Gastrocnemius medialis (tissue), 4 donors: Measurements from ENCODE around the gene NOTCH4.

Experiments
- POLR2A ChIP-seq, 2 donors: fragments of 450-650 bp; IDR thresholded peaks; one replicate each; pipeline ENCODE4 v1.6.1; 2017; ENCODE audit warnings: antibody characterized with exemption in 2 of 2, mild to moderate bottlenecking in 2 of 2, moderate library complexity in 2 of 2
- TF ChIP-seq, protein P1 (sequence below), 5 experiments: fragments of 450-650 bp in 3 of 5; fragments of 200-600 bp in 2 of 5; sonication (generic) in 2 of 5; IDR thresholded peaks in 4 of 5; conservative IDR thresholded peaks in 1 of 5; 1 replicate in 4 of 5; 2 replicates in 1 of 5; pipeline ENCODE4 v1.5.1; 2016 to 2019; ENCODE audit warnings: antibody characterized with exemption in 5 of 5, mild to moderate bottlenecking in 3 of 5, moderate library complexity in 3 of 5

DNA sequence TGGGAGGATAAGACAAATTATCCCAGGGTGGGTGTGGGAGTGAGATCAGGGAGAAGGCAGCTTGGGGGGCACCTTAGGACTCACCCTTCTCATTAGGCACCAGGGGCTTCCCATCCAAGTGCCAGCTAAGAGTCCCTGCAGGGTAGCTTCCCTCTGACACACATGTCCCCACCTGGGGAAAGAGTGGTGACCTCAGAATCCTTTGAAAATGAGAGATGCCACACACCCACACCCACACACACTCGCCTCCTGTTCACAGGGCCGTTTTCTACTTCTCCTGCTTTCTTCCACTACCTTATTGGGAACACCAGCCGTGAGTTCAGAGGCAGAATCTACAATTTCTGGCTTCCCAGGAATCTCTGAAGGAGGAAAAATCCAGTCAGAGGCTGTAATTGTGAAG lies 40.8 kb downstream of the NOTCH4 start:
- TF ChIP-seq, protein P1, sequence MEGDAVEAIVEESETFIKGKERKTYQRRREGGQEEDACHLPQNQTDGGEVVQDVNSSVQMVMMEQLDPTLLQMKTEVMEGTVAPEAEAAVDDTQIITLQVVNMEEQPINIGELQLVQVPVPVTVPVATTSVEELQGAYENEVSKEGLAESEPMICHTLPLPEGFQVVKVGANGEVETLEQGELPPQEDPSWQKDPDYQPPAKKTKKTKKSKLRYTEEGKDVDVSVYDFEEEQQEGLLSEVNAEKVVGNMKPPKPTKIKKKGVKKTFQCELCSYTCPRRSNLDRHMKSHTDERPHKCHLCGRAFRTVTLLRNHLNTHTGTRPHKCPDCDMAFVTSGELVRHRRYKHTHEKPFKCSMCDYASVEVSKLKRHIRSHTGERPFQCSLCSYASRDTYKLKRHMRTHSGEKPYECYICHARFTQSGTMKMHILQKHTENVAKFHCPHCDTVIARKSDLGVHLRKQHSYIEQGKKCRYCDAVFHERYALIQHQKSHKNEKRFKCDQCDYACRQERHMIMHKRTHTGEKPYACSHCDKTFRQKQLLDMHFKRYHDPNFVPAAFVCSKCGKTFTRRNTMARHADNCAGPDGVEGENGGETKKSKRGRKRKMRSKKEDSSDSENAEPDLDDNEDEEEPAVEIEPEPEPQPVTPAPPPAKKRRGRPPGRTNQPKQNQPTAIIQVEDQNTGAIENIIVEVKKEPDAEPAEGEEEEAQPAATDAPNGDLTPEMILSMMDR (IDR thresholded peaks at IDR 0.05 in 4 of 5, conservative IDR thresholded peaks at IDR 0.05 in 1 of 5) = no peak
- no peak for TF ChIP-seq POLR2A (IDR thresholded peaks at IDR 0.05)
